Effector CD4-positive, alpha-beta T cell (primary cell): ENCODE measurements around the gene PLCH2.
"Not testable (repeated sequence)": the region's sequence is repeated elsewhere in the genome, so short reads cannot be mapped to it uniquely, and the experiment has no call there.

Experiments used
- DNase-seq: peaks from one replicate; pipeline ENCODE4 v3.0.0-alpha.2; 2020

Gene PLCH2

DNA sequence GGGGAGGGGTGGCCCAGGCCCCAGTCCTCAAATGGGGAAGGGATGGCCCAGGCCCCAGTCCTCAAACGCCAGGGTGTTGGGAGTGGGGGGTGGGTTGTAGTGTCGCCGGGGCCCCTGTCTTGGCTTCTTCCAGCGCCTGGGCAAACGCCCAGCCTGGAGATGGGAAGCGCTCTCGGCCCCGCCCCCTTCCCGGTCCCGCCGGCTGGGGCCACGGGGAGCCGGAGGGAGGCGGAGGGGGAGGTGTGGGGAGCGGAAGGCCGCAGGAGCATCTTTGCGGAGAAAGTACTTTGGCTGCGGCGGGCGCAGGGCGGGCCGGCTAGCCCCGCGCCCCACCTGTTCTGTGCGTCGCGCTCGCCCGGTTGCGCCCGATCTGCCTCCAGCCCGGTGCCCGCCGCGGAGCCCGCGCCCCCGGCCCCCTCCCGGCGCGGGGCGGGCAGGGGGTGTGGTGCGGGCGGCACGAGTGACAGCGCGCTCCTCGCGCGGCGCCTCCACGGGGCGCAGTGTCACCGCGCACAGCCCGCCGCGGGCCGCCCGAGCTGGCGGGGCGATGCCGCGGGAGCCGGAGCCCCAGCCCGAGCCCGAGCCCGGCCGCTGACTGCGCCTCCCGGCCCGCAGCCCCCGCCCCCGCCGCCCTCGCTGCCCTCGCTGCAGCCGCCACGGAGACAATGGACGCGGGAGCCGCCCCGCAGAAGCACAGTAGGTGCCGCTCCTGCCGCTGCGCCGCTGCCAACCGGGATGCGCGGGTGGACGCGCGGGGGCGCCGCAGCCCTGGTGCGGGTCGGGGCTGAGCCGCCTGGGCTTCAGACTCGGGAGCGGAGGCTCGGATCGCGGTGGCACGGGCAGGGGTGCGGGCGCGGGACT is 32.6 kb upstream of the PLCH2 start:
- no peak for DNase-seq

DNA sequence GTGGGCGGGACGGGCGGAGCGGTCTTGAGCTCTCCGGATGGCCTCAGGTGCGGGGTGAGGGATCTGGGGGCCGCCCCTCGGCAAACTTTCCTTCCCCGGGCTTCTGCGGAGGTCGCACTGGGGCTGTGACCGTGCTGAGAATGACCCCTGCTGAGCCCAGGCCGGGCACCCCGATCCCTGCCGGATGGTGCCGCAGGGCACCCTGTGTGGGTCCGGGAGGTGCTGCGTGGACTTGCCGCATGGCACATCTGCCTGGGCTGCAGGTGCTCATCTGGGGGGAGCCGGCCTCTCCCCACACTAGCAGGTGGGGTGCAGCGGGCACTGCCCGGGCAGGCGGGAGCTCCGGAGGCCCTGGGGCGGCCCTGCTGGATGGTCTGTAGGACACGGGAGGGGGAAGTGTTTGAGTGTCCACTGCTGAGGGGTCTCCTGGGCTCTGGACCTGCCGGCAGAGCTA is 31.9 kb upstream of the PLCH2 start:
- DNase-seq, result no peak

- DNase-seq, result no peak
Measured at GRCh38 chr1:2445162-2445822, 30.8 kb upstream of the PLCH2 start.

DNA sequence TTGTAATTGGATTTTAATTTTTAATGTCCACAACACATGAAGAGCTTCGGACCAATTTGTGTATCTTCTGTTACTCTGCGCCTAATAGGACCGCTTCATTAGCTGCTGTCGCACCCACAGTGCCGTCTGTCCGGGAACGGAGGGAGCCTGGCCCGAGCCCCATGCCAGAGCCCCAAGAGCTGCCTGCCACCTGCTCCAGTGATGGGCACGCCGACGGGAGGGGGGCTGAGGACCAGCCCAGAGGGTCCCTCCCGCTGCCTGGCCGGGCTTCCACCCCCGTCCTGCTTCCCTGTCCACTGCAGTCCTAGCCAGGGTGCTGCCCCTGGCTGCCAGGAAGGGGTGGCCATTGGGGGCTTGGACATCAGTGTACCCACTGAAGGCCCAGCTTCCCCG is 30.3 kb upstream of the PLCH2 start:
- no peak for DNase-seq

- no peak for DNase-seq
Measured at GRCh38 chr1:2446394-2446793, 29.7 kb upstream of the PLCH2 start.

- no peak for DNase-seq
Measured at GRCh38 chr1:2446861-2447260, 29.2 kb upstream of the PLCH2 start.

DNA sequence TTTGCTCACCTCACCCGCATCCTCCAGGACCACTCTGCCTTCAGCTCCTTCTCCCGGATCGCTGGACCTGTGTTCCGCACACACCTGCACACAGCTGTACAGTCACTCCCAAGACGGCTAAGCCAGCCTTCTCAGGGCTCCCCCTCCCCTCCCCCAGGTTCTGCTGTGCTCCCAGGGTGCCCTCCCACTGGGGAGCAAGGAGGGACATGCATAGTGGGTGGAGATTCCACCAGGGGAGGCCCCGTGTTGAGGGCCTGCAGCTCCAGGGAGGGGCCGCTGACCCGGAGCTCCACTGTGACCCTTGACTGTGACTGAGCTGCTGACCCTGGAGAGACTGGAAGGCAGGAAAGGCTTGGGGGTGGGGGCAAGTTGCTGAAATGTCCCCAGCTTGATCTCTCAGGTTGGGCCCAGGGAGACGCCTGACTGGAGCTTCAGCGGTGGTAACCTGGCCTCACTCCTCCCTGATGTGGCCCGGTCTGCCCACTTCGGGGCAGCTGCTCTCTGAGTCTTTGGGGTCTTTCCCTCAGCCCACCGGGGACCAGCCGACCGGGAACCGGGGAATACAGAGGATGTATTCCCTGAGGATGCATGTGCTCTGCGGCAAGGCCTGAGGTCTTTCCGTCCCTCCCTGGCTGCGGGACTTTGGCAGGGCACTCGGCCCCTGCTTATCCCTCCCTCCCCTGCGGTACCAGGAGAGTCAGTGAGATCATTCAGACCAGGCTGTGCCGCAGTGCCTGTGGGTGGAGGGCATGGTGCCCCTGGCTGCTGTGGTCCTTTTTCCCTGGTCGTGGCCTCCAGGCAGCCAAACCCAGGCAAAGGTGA is 28.6 kb upstream of the PLCH2 start:
- no peak for DNase-seq

DNA sequence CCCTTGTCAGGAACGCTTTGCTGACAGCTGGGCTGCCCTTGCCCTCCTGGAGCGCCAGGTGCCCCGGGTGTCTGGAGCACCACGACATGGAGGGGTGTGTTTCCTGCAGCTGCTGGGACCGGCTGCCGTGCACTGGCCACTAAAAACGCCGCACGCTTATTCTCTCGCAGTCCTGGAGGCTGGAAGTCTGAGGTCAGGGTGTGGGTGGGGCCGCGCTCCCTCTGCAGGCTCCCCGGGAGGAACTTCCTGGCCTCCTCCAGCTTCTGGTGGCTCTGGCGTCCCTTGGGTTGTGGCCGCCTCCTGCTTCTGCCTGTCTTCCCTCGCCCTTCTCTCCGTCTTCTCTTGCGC is 28.0 kb upstream of the PLCH2 start:
- no peak for DNase-seq

DNA sequence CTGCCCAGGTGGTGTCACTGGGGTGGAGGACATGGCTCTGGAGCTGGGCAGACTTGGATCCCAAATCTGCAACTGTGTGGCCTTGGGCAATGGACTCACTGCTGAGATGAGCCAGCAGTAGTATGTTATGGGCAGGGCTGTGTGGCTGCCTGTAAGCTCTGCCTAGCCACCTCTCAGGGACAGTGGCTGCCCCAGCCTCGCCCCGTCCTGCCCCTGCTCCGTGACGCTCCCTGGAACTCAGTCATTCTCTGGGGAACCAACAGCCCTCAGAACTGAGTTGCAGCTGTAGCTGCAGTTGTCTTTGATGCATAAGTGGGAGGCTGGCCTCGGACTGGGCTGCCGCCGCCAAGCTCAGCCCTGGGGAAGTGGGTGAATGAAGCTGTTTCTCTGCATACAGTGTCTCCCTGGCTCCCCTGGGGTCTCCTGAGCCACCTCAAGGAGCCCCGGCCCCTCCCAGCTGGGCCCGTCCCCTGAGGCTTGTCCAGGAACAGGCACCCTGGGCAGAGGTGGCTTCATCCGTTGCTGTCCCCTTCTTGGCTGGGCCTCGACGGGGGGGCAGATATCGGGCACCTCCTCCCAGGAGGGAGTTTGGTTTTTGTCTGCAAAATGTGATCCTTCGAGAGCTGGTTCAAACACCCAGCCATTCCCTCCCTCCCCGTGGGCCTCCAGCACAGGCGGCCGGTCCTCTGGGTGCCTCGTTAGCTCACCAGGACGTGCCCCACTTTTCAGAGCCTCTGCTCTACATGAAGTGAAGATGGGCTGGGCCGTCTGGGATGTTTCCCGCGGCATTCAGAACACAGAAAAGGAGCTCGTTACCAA is 26.2 kb upstream of the PLCH2 start:
- no peak for DNase-seq

GRCh38 chr1:2451741-2452140 is 24.3 kb upstream of the PLCH2 start:
- no peak for DNase-seq

DNA sequence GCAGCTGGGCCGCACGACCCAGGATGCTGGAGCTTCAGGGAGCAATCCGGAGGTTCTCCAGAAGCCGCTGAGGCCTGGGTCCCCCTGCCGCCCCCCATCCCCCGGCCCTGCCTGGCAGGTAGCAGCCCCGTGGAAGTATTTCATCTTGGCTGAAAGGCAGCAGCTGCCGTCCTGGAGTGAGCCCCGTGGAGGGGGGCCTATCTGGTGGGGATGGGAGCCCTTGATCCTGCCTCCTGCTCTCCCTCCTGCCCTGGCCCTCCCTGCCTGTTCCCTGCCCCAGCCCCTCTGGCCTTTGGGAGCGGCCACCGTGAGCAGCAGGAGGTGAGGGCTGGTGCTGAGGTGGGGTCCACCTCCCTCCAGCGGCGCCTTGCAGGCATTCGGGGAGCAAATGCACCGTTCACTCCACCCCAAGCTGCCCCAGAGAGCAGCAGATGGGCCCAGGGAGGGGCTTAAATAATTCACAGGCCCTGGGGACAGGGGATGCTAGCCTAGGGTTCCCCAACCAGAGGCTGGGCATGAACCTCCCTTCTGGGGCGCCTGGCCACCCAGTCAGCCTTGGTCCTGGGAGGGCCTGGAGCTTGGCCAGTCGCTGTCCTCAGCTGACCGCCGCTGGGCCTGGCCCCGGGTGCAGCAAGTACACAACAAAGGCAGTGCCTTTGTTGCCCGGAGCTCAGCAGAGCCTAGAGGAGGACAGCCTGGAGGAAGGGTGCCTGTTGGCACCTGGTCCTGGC is 23.7 kb upstream of the PLCH2 start:
- DNase-seq, result no peak

- DNase-seq, result no peak
Measured at GRCh38 chr1:2452932-2453315, 23.2 kb upstream of the PLCH2 start.

DNA sequence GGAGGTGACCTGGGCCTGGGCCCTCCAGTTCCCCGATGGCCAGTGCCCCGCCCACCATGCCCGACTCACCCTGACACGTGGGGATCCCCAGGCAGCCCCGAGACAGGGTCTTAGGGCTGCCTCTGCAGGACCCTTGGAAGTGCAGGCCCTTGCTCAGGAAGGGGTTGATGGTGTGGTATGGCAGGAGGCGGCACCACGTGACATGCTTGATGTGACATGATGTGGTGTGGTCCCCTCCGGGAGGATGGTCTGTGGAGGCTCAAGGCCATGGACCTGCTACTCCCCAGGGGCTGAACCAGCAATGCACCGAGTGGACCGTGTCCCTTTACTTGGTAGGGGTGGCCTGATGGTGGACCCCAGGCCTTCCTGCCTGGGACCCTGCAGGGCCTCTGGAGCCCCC is 21.9 kb upstream of the PLCH2 start:
- no peak for DNase-seq

DNA sequence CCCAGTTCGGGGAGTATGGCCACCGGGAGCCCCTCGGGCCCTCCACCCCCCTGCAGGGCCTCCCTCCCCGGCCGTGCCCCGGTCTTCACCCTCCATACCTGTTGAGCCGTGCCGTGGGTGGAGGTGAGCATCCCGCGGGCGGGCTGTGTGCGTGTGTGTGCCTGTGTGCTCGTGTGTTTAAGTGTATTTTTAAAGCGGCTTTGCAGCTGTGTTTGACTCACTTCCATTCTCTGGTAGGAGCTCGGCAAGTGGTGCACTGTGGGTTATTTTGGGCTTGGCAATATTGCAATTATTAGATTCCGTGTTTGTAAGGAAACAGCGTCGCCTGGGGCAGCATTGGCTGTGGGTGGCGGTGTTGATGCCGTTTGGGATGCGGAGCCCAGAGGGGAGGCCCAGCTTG is 20.3 kb upstream of the PLCH2 start:
- no peak for DNase-seq

- no peak for DNase-seq
Measured at GRCh38 chr1:2457444-2457843, 18.6 kb upstream of the PLCH2 start.

- no peak for DNase-seq
Measured at GRCh38 chr1:2458687-2459086, 17.4 kb upstream of the PLCH2 start.

GRCh38 chr1:2459102-2459753 is 16.9 kb upstream of the PLCH2 start:
- DNase-seq, result not testable (repeated sequence)

DNA sequence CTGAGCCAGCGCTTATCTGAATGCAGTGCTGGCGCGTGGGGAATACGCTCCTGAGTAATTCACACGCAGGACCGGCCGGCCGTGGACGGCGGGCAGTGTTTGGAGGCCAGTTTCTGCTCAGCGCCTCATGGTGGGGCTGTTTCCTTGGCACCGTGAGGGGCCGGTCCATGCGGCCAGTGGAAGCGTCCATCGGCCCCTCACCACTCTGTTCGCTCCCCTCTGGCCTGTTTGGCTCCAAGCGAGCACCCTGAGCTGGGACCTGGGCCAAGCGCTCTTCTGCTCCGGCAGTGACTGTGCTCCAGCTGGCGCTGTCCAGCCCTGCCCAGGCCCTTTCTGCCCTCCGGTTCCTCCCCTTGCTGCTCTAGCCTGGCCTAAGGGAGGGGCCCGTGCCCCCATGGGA is 16.3 kb upstream of the PLCH2 start:
- DNase-seq, result no peak

DNA sequence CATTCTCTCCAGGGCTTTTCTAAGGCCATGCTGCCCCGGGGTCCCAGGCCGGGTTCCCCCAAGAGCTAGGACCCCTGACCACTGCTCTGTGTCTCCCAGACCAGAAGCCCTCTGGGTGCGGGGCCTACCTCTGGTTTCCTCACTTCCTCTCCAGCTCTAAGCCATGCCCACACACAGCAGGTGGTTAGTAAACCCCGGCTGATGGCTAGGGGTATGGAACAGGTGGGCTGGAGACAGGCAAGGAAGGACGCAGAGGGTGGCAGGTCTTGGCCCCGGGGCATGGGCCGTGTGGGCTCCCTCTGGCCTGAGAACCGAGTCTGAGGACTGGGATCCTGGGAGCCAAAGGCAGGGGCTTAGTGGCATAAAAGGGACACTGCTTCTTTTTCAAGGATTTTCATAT is 15.9 kb upstream of the PLCH2 start:
- DNase-seq, result no peak

DNA sequence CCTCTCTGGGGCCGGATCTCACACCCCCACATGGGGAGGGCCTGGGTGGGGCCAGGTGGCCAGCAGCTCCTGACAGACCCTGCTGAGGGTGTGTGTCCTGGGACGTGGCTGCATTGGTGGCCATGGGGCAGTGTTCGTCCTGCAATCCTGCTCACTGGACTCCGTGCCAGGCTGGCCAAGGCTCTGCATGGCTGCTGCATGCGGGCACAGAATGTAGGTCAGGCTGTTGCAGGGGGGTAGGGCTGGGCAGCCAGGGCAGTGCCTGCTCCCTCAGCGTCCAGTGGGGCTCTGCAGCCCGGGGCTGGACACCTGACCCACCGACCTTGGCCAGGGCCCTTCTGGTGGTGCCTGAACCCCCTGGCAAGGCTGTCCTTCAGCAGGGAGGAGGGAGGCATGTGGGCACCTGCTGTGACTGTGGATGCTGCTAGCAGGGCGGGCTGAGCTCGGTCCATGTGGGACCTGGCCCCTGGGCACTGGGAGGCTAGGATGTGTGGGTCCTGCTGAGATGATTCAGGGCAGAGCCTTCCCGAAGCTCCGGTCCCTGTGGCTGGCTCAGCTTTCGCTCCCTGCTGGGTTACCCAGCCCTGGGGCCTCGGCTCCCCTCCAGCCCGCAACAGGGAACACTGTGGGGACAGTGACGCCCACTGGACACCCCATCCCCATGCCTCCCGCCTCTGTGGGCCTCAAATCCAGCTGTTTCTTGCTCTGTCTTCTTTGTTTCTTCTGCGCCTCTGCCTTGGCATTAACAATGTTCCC is 14.9 kb upstream of the PLCH2 start:
- DNase-seq, result no peak

DNA sequence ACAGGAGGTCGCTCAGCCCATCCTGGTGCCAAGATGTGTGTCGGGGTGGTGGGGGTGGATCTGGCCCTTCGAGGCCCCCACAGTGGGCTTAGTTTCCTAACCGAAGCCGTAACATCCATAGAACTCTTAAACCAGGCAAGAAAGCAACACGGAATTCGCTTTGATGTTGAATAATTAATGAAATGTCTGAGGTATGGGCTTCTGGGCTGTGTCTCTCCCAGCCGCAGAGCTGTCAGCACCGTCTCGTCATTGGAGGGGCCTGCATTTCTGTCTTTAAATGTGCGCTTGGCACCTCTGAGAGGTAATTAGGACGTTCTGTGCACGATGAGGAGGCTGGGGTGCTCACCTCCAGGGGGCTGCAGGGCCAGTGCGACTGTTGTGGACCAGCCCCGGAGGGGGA is 13.3 kb upstream of the PLCH2 start:
- DNase-seq, result no peak
